GM21515 (cell line): ENCODE results near the gene EDN2.

Experiments used
- ATAC-seq: cut with Tn5 transposase; IDR thresholded peaks from one replicate; pipeline ENCODE4 v1.9.1; 2021; ENCODE audit not compliant: unreplicated experiment

Gene EDN2

GRCh38 chr1:41484402-41485241 is at the start of gene EDN2:
Gene EDN2, minus strand, starts transcription at chr1:41484683. Its CDS starts 82 bp downstream, at chr1:41484601.
- ATAC-seq: no peak

DNA sequence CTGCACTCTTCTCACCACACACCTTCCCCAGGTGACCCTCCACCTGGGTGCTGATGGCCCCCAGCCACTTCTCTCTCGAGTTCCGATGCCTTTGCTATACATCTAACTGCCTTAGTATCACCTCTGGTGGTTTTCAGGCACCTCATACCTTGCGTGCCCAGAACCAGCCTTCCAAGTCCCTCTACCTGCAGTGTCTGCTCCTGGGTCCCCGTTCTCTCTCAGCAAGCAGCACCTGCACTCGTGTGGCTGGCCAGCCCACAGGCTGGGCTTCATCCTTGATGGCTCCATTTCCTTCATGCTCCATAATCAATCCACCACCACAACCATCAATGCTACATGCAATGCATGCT is 49.2 kb upstream of the EDN2 start:
- ATAC-seq: no peak

DNA sequence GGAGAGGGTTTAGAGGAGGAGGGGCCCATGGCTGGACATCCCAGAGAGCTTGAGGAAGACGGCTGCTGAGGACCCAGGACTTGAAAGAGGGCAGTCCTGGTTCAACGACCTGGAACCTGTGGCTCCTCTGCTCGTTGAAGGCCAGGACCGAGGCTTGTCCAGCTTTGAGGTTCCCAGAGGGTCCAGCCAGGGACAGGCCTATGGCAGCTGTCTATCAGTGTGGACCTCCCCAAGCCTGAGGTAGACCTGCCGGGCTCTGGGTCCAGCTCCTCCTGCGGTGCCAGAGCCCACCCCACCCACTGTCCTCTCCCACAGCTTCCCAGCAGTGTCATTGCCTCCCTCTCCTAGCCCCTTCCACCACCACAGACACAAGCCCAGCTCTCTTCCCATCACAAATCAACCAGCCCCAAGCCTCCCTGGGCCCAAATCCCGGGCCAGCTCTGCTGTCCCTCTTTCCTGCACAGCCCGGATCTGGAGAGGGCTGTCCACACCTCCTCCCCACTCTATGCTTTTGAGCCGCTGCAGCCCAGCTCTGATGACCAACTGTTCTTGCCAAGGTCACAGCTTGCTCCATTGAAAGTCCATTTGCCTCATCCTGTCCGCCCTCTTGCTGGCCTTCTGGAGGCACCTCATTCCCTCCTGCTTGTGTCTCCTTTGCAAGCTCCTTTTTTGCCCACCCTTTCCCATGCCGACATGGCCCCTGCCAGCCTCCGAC is 48.7 kb upstream of the EDN2 start:
- no peak for ATAC-seq

GRCh38 chr1:41532206-41532975 is 47.9 kb upstream of the EDN2 start:
- ATAC-seq: no peak

- no peak for ATAC-seq
Observed at GRCh38 chr1:41530411-41530810, 45.9 kb upstream of the EDN2 start.

DNA sequence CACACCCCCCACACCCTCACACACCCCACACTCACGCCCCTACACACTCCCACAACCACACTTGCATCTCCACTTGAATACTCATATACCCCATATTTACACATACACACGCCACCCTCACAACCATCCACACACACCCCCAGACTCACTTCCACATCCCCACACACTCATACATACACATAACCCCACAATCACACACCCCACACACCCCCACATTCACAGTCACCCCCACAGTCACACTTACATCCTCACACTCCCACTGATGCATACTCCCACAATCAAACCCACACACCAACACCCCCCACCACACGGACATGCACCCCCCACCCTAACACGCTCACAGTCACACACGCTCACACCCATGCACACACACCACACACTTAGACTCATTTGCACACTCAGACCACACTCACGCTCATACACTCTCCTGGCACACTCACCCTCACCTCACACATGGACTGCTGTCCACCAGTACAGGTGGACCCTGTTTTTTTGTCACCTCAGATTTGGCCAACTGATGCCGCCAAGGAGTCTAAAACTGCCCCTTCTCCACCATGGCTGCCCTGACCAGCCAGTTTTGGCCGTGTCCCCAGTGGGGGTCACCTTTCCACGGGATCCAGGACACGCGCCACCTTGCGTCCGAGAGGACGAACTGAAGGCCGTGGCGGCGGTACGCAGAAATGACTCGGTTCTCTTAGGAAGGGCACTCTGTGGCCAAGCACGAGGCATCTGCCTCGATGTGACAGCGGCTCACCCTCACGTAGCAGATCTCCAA is 45.3 kb upstream of the EDN2 start:
- ATAC-seq: no peak

GRCh38 chr1:41528726-41529605 is 44.5 kb upstream of the EDN2 start:
- ATAC-seq: no peak

GRCh38 chr1:41528106-41528505 is 43.6 kb upstream of the EDN2 start:
- ATAC-seq: no peak

GRCh38 chr1:41526956-41527561 is 42.6 kb upstream of the EDN2 start:
- no peak for ATAC-seq

DNA sequence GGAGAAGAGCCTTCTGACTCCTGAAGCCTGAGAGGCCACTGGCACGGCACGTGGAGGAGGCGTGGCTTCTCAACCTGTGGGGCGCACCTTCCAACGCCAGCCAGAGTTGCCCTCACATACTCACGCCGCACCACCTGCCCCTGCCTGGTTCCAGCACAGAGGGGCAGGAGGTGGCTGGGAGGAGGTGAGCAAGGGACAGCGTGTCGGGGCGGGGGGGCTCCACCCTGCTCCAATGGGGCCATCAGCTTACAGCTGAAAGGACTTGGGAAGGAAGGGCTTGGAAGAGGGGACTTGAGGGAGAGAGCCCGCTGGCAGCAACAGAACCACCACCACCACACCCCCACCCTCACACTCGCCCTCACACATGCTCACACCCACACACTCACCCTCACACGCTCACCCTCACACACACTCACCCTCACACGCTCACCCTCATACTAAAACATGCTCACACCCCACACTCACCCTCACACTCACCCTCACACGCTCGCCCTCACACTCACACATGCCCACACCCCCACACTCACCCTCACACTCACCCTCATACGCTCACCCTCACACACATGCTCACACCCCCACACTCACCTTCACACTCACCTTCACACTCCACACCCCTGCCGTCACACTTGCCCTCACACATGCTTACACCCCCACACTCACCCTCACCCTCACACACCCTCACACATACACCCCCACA is 41.6 kb upstream of the EDN2 start:
- no peak for ATAC-seq

- no peak for ATAC-seq
Observed at GRCh38 chr1:41524676-41525675, 40.5 kb upstream of the EDN2 start.

DNA sequence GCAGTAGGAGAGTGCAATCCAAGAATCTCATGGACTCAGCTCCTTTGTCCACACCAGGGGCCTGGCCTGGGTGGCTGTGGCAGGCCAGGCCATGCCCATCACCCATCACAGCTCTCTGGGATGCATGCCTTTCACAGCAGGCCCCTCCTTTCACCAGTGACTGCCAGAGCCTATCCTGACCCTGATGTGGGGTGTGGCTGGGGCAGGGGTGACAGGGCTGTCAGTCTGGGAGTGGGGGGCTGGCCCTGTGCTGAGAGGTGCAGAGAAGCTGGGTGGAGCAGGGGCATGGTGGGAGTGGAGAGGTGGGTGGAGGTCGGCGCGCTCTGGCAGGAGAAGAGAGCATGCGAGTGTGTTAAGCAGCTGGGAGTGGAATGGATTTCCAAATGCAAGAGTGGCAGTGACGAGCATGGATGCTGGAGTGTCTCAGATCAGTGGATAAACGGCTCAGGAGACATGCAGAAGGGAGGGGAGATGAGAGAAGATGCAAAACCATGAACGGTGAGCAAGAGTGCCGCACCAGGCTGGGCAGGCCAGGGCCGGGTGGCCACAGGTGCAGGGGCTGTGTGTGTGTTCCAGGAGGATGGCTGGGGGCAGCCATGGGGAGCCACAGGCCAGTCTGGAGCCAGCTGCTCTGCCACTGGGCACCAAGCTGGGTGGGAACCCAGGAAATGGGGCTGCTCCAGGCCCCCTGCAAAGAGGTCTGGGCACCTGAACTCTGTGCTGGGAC is 39.6 kb upstream of the EDN2 start:
- no peak for ATAC-seq

DNA sequence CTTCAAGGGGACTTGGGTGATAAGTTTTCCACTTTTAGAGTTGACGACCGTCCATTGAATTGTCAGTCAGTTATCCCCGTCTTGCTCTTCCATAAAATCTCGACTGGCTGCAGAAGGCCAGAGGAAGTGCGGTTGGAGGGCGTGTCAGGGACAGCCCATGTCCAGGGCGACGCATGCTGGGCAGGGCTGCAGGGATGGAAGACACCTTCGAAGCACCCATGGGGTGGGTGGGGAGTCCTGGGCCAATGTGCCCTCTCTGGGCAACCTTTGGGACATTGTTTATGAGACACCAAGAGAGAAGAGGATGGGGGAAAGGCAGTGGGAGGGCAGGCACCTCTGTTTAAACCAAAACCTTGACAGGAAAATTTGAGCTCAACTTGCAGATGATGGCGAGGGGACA is 38.6 kb upstream of the EDN2 start:
- ATAC-seq: no peak

GRCh38 chr1:41521766-41522165 is 37.3 kb upstream of the EDN2 start:
- no peak for ATAC-seq

DNA sequence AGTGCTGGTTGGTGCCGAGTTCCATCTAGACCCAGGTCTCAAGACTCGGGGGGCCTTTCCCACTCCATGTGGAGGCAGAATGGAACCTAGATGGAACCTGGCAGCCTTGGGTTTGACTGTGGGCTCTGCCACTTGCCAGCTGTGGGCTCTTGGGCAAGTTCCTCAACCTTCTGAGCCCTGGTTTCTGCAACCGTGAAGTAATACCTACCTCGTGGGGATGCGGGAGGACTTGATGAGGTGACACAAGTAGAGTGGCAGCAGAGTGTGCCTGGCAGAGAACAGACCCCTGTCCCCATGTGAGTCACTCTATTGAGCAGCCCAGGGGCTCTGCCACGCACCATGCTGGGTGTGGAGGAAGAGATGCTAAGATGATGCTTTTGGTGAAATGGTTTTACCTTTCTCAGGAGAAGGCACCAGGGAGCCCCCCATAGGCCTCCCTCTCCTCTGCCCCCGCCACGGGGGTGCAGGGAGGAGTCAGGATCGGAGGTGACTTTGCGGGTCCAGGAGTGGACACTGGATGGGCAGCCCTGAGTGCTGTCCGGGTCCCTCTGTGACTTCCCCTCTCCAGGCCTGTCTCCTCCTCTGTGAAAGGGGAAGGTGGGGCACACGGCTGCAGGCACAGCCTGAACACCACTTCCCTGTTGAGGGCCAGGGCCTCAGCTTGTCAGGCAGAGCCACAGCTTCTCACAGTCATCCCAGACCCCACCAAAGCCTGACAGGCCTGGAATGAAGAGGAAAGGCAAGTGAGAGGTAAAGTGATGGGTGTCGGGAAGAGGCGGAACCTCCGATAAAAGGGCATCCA is 36.7 kb upstream of the EDN2 start:
- no peak for ATAC-seq

DNA sequence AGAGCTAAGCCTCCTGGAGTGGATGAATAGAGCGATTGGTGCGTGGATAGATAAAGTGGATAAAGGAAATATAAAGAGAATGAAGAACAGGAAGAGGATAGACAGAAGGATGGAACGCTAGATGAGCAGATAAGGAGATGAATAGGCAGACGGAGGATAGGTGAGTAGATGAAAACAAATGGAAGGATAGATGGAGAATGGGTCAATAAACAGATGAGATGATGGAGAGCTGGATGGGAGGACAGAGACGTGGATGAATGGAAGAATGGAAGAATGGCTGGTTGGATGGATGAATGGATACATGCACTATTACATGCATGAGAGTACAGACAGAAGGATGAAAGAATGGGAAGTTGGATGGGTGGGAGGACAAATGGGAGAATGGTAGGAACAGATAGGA is 35.2 kb upstream of the EDN2 start:
- ATAC-seq: no peak
